GM12878 (cell line): ENCODE measurements around the gene DISC1. TPM values are rescaled to one million over a fixed set of nuclear protein-coding genes. Genes with fewer than 3 reads are reported as not detected.

Experiments
- ATAC-seq: fragments of 200-7000 bp; cut with Tn5 transposase; 3 replicates; pipeline ENCODE4 v1.9.1; 2020; ENCODE audit warnings: mild to moderate bottlenecking, moderate library complexity
- BruUV-seq: library from RNA; stranded (reverse); fragments of 400-500 nt; replicated peaks from 2 replicates; lab custom pipeline; 2021; lab: Mats Ljungman, UMichigan
- CTCF ChIA-PET: fragments of 300-600 bp; sonication (Branson Sonifier 250); formaldehyde crosslinking; extraction: SDS; loops from one replicate; lab custom pipeline; 2021; ENCODE audit warnings: inconsistent platforms; lab: Yijun Ruan, JAX
- POLR2A ChIA-PET: fragments of 350-600 bp; formaldehyde crosslinking; extraction: SDS; loops from one replicate; lab custom pipeline; 2021; ENCODE audit warnings: inconsistent platforms; lab: Charles Lee
- RAD21 ChIA-PET: fragments of 300-600 bp; sonication (Branson Sonifier 250); formaldehyde crosslinking; loops from one replicate; lab custom pipeline; 2023; ENCODE audit warnings: antibody characterized with exemption; ENCODE audit not compliant: unreplicated experiment; lab: Charles Lee
- SMC1A ChIA-PET: fragments of 300-600 bp; sonication (Branson Sonifier 250); formaldehyde crosslinking; loops from one replicate; lab custom pipeline; 2023; ENCODE audit not compliant: unreplicated experiment, uncharacterized antibody; lab: Charles Lee
- DNase-seq: peaks from one replicate; pipeline ENCODE4 v3.0.0-alpha.2; 2011; ENCODE audit warnings: low read depth, low spot score
- FAIRE-seq: peaks from 3 replicates; lab custom pipeline; 2011; peaks lifted over from hg19 to GRCh38; lab: Jason Lieb, UNC
- H2AFZ ChIP-seq: 2 replicates; pipeline ENCODE4 v1.6.0; 2011; ENCODE audit warnings: low read depth, low read length, control low read depth; ENCODE audit not compliant: control insufficient read depth
- H3K27ac ChIP-seq: 2 replicates; pipeline ENCODE4 v1.5.1; 2011; ENCODE audit warnings: control low read depth; ENCODE audit not compliant: control insufficient read depth, insufficient read depth
- H3K27me3 ChIP-seq, 2 experiments: replicated peaks in 1 of 2; 2 replicates each; pipeline versions ENCODE4 v1.6.0 to v1.6.1; 2011; ENCODE audit warnings: low read length in 1 of 2; ENCODE audit not compliant: control insufficient read depth in 2 of 2, insufficient read depth in 2 of 2
- H3K36me3 ChIP-seq, 2 experiments: 2 replicates each; pipeline ENCODE4 v1.5.1; 2011; ENCODE audit warnings: low read length in 1 of 2; ENCODE audit not compliant: control insufficient read depth in 2 of 2, insufficient read depth in 2 of 2
- H3K4me1 ChIP-seq: 2 replicates; pipeline ENCODE4 v1.6.1; 2011; ENCODE audit warnings: mild to moderate bottlenecking, low read length, moderate library complexity, mixed read lengths; ENCODE audit not compliant: control insufficient read depth, insufficient read depth
- H3K4me2 ChIP-seq: 2 replicates; pipeline ENCODE4 v1.6.0; 2011; ENCODE audit warnings: control low read depth; ENCODE audit not compliant: control insufficient read depth, insufficient read depth
- H3K4me3 ChIP-seq: fragments of 200-600 bp; sonication (generic); 2 replicates; pipeline ENCODE4 v1.5.1; 2016
- H3K79me2 ChIP-seq: 2 replicates; pipeline ENCODE4 v1.6.0; 2011; ENCODE audit warnings: low read length; ENCODE audit not compliant: control insufficient read depth, insufficient read depth
- H3K9ac ChIP-seq: 2 replicates; pipeline ENCODE4 v1.8.0; 2011; ENCODE audit warnings: low read length, control low read depth, mixed read lengths; ENCODE audit not compliant: control insufficient read depth, insufficient read depth
- H3K9me3 ChIP-seq: replicated peaks from 3 replicates; pipeline ENCODE4 v1.5.1; 2011; ENCODE audit warnings: mild to moderate bottlenecking, low read length; ENCODE audit not compliant: control insufficient read depth, insufficient read depth
- H4K20me1 ChIP-seq: 2 replicates; pipeline ENCODE4 v1.6.0; 2011; ENCODE audit not compliant: control insufficient read depth, insufficient read depth
- E2F8 ChIP-seq: fragments of 450-650 bp; IDR thresholded peaks from 2 replicates; pipeline ENCODE4 v1.6.1; 2018; ENCODE audit warnings: mild to moderate bottlenecking, low read depth, moderate library complexity; ENCODE audit not compliant: partially characterized antibody
- EGR1 ChIP-seq, 2 experiments: IDR thresholded peaks; 1 replicate in 1 of 2; 2 replicates in 1 of 2; pipeline ENCODE4 v1.6.1; 2011 to 2012; ENCODE audit warnings: low read depth in 2 of 2, low read length in 2 of 2, borderline replicate concordance in 1 of 2, mild to moderate bottlenecking in 1 of 2, moderate library complexity in 1 of 2
- ETV6 ChIP-seq, 2 experiments: fragments of 450-650 bp in 1 of 2; IDR thresholded peaks in 1 of 2; conservative IDR thresholded peaks in 1 of 2; 2 replicates each; pipeline ENCODE4 v1.6.1; 2014; ENCODE audit warnings: antibody characterized with exemption in 1 of 2, borderline replicate concordance in 1 of 2, low read depth in 1 of 2, mild to moderate bottlenecking in 1 of 2, moderate library complexity in 1 of 2
- KDM1A ChIP-seq: fragments of 200-600 bp; sonication (generic); IDR thresholded peaks from 2 replicates; pipeline ENCODE4 v1.6.1; 2016; ENCODE audit warnings: borderline replicate concordance
- MTA3 ChIP-seq: IDR thresholded peaks from 2 replicates; pipeline ENCODE4 v1.6.1; 2012; ENCODE audit warnings: low read length, inconsistent platforms, borderline replicate concordance
- NFYA ChIP-seq: IDR thresholded peaks from 2 replicates; pipeline ENCODE4 v1.6.1; 2011; ENCODE audit warnings: low read depth, mild to moderate bottlenecking, low read length, improper control_type of control experiment, borderline replicate concordance
- NFYB ChIP-seq: IDR thresholded peaks from 2 replicates; pipeline ENCODE4 v1.6.1; 2011; ENCODE audit warnings: low read depth, mild to moderate bottlenecking, low read length, improper control_type of control experiment, moderate library complexity; ENCODE audit not compliant: insufficient read depth
- SMAD1 ChIP-seq: fragments of 450-650 bp; IDR thresholded peaks from 2 replicates; pipeline ENCODE4 v1.6.1; 2018; ENCODE audit warnings: mild to moderate bottlenecking, low read depth; ENCODE audit not compliant: partially characterized antibody
- USF2 ChIP-seq: IDR thresholded peaks from 2 replicates; pipeline ENCODE4 v1.6.1; 2011; ENCODE audit warnings: low read depth, low read length, improper control_type of control experiment, borderline replicate concordance
- in situ Hi-C: fragments of 300-500 bp; cut with MboI; formaldehyde crosslinking; loops from 9 replicates; pipeline ENCODE4 v1.14.3; 2018; ENCODE audit warnings: mixed read lengths
- intact Hi-C: fragments of 100-400 bp; cut with micrococcal nuclease; formaldehyde crosslinking; loops from one replicate; pipeline ENCODE4 v1.14.2; 2022; ENCODE audit not compliant: unreplicated experiment
- polyA plus RNA-seq, 11 experiments: library from polyadenylated mRNA; depleted of rRNA in 4 of 11; unstranded in 6 of 11; stranded (reverse) in 5 of 11; fragments of >200 nt; fragmentation: Nextera tagmentation in 4 of 11; fragmentation: Illumina TruSeq in 1 of 11; extraction: Ambion mirVana in 4 of 11; extraction: Trizol in 1 of 11; gene quantifications; 1 replicate in 1 of 11; 2 replicates in 10 of 11; pipeline versions ENCODE4 v1.2.1 to v1.2.3, GENCODE V29; 2011 to 2016; ENCODE audit warnings: inconsistent platforms in 2 of 11, missing spikeins in 2 of 11, low read depth in 1 of 11
- total RNA-seq, 4 experiments: library from RNA; depleted of rRNA in 3 of 4; stranded (reverse); fragments of >200 nt in 3 of 4; fragmentation: Illumina TruSeq in 1 of 4; extraction: Trizol in 1 of 4; gene quantifications; 2 replicates each; pipeline versions ENCODE4 v1.2.1 to v1.2.3, GENCODE V29; 2013 to 2021
- TF ChIP-seq, protein P1 (sequence below), 3 experiments: IDR thresholded peaks in 2 of 3; conservative IDR thresholded peaks in 1 of 3; 2 replicates each; pipeline ENCODE4 v1.5.1; 2011; ENCODE audit warnings: low read depth in 3 of 3, low read length in 3 of 3, mild to moderate bottlenecking in 3 of 3, control low read depth in 2 of 3, moderate library complexity in 2 of 3, inconsistent platforms in 1 of 3, mixed read lengths in 1 of 3; ENCODE audit not compliant: control insufficient read depth in 2 of 3, insufficient read depth in 1 of 3; ENCODE audit errors: extremely low read depth in 1 of 3
- TF ChIP-seq, protein P2 (sequence below): fragments of 450-650 bp; formaldehyde crosslinking; IDR thresholded peaks from 2 replicates; pipeline ENCODE4 v1.4.0; 2020; ENCODE audit warnings: mild to moderate bottlenecking, moderate library complexity
- TF ChIP-seq, protein P3 (sequence below): fragments of 450-650 bp; IDR thresholded peaks from 2 replicates; pipeline ENCODE4 v1.6.1; 2017; ENCODE audit warnings: borderline replicate concordance

The DISC1 gene
- total and polyA plus RNA-seq, 10 of the 15 experiments (the other 5 are each of a cell fraction or from before 2014, with no cell fraction given): 0.05 to 0.72 (median 0.19) TPM; not detected in 1

DNA sequence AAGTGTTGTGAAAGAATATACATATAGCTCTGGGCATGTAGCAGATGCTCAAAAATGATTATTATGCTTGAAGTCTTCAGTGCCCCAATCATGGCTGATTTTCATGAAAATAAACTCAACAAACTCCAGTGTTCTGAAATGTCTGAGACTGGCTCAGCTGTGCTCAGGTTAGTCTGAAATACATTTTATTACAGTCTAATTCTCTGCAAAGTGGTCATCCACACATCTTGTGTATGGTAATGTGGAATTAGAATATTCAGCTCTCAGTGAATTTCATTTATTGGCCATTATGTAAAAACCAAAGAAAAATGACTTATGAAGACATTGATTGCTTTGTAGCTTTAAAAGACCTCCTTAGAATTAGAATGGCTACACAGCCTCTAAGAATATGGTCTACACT is 109.9 kb downstream of the DISC1 start:
- Histone ChIP-seq H3K4me1 (no peaks in the 10 kb centered on the region), H3K4me3 (no peak overlapping the region), H3K9me3 (no peaks in the 10 kb centered on the region), H3K27ac (no peak overlapping the region), H3K9ac (no peak overlapping the region), H3K79me2 (no peaks in the 10 kb centered on the region), H2AFZ (no peak overlapping the region), H3K27me3 (no peaks in the 10 kb centered on the region; a peak in 1 of 4 replicates), H3K4me2 (no peak overlapping the region), H3K36me3 (no peaks in the 10 kb centered on the region), H4K20me1 (no peaks in the 10 kb centered on the region)
- ChIA-PET CTCF (interaction anchor here (2.6 kb wide), 1 partner anchor 21 kb away, joined by 9 read pairs; no protein-coding TSS in a partner anchor), RAD21 (no interaction called here), POLR2A (no interaction called here), SMC1A (no interaction called here)
- in situ Hi-C loops: no loop called here
- BruUV-seq: no TSS peak
- ATAC-seq (no peak), FAIRE-seq (no peak), DNase-seq (no peak)
- intact Hi-C loops: no loop called here
- TF ChIP-seq, protein P1, sequence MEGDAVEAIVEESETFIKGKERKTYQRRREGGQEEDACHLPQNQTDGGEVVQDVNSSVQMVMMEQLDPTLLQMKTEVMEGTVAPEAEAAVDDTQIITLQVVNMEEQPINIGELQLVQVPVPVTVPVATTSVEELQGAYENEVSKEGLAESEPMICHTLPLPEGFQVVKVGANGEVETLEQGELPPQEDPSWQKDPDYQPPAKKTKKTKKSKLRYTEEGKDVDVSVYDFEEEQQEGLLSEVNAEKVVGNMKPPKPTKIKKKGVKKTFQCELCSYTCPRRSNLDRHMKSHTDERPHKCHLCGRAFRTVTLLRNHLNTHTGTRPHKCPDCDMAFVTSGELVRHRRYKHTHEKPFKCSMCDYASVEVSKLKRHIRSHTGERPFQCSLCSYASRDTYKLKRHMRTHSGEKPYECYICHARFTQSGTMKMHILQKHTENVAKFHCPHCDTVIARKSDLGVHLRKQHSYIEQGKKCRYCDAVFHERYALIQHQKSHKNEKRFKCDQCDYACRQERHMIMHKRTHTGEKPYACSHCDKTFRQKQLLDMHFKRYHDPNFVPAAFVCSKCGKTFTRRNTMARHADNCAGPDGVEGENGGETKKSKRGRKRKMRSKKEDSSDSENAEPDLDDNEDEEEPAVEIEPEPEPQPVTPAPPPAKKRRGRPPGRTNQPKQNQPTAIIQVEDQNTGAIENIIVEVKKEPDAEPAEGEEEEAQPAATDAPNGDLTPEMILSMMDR (IDR thresholded peaks at IDR 0.05 in 2 of 3, conservative IDR thresholded peaks at IDR 0.05 in 1 of 3; ENCODE audit: control insufficient read depth in 2 of 3, extremely low read depth in 1 of 3, insufficient read depth in 1 of 3, low read depth in 3 of 3, low read length in 3 of 3): no peak
- TF ChIP-seq MTA3 (no peak), KDM1A (no peak), NFYA (no peak), USF2 (no peak), E2F8 (no peak), SMAD1 (no peak), ETV6 (conservative IDR thresholded peaks at IDR 0.05 in 1 of 2, IDR thresholded peaks at IDR 0.05 in 1 of 2; ENCODE audit: borderline replicate concordance in 1 of 2, low read depth in 1 of 2) (no peak), NFYB (no peak), EGR1 (IDR thresholded peaks at IDR 0.05; ENCODE audit: borderline replicate concordance in 1 of 2, low read depth in 2 of 2, low read length in 2 of 2) (no peak)
- TF ChIP-seq, protein P2, sequence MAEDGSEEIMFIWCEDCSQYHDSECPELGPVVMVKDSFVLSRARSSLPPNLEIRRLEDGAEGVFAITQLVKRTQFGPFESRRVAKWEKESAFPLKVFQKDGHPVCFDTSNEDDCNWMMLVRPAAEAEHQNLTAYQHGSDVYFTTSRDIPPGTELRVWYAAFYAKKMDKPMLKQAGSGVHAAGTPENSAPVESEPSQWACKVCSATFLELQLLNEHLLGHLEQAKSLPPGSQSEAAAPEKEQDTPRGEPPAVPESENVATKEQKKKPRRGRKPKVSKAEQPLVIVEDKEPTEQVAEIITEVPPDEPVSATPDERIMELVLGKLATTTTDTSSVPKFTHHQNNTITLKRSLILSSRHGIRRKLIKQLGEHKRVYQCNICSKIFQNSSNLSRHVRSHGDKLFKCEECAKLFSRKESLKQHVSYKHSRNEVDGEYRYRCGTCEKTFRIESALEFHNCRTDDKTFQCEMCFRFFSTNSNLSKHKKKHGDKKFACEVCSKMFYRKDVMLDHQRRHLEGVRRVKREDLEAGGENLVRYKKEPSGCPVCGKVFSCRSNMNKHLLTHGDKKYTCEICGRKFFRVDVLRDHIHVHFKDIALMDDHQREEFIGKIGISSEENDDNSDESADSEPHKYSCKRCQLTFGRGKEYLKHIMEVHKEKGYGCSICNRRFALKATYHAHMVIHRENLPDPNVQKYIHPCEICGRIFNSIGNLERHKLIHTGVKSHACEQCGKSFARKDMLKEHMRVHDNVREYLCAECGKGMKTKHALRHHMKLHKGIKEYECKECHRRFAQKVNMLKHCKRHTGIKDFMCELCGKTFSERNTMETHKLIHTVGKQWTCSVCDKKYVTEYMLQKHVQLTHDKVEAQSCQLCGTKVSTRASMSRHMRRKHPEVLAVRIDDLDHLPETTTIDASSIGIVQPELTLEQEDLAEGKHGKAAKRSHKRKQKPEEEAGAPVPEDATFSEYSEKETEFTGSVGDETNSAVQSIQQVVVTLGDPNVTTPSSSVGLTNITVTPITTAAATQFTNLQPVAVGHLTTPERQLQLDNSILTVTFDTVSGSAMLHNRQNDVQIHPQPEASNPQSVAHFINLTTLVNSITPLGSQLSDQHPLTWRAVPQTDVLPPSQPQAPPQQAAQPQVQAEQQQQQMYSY: no peak
- TF ChIP-seq, protein P3, sequence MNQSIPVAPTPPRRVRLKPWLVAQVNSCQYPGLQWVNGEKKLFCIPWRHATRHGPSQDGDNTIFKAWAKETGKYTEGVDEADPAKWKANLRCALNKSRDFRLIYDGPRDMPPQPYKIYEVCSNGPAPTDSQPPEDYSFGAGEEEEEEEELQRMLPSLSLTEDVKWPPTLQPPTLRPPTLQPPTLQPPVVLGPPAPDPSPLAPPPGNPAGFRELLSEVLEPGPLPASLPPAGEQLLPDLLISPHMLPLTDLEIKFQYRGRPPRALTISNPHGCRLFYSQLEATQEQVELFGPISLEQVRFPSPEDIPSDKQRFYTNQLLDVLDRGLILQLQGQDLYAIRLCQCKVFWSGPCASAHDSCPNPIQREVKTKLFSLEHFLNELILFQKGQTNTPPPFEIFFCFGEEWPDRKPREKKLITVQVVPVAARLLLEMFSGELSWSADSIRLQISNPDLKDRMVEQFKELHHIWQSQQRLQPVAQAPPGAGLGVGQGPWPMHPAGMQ: no peak
